CD4-positive, alpha-beta T cell treated with Interferon alpha-2 for 1 hour (primary cell): ENCODE data around the gene QSOX1.

Source experiments
- DNase-seq, 2 donors: peaks; one replicate each; pipeline ENCODE4 v3.0.0-alpha.2; 2020 to 2022

The QSOX1 gene

DNA sequence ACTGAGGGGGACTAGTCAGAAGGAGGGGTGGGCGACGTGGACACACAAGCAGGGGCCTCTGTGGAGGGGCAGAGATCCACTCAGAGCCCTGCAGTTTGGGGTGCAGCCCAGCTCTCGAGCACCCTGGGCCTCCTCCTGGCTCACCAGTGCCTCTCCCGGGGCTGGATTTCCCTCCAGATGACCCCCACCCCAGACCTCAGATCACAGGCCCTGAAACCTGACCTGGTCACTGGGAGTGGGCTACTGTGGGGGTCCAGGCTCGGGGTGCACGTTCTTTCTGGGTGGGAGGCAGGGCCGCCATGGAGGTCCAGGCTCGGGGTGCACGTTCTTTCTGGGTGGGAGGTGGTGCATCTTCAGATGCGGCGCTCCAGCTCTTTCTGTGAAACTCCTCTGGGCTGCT is 65.1 kb downstream of the QSOX1 start:
- DNase-seq = no peak

DNA sequence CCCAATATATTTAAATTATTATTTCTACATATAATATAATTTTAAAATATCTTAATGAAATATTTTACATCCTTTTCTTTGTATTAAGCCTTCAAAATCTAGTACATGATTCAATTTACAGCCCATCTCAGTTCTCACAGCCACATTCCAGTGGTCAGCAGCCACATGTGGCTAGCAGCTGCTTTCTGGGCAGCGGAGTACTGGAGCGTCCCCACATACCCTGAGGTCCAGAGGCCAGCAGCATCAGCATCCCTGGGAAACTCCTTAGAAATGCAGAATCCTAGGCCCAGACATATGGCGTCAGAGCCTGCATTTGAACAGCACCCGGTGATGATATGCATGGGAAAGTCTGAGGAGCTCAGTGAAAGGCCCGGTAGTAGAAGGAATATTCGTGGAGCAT is 66.8 kb downstream of the QSOX1 start:
- no peak for DNase-seq

DNA sequence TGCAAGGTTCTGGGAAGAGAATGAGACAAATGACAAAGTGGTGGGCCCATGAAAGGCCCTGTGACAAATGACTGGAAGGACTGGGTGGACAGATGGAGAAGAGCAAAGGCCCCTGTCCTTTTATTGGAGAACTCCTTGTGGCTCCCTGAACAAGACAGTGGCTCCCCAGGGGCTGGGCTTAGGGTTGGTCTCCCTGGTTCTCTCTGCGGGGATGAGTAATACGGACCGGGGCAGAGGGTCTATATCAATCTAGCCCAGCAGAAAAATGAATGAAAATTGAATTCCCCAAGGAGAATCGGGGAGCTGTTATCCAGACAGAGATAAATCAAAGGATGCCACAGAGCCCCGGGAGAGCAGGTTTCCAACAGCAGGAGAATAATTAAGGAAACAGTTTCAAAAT is 70.2 kb downstream of the QSOX1 start:
- DNase-seq = no peak

DNA sequence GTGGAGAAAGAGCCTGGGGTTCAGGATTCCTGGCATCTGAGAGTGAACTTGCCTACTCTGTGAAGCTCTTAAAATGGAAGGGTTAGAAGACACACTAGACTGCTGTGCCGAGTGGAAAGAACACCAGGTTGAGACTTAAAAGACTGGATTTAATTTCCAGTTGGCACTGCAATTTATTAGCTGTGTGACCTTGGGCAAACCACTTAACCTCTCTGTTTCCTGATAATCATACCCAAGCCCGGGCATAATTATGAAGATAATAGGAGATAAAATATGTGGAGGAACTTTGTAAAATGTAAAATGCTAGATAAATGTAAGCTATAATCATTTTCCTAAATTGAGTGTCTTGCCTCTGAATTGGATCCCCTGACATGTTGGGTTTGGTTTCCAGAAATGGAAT is 70.7 kb downstream of the QSOX1 start:
- DNase-seq = no peak

DNA sequence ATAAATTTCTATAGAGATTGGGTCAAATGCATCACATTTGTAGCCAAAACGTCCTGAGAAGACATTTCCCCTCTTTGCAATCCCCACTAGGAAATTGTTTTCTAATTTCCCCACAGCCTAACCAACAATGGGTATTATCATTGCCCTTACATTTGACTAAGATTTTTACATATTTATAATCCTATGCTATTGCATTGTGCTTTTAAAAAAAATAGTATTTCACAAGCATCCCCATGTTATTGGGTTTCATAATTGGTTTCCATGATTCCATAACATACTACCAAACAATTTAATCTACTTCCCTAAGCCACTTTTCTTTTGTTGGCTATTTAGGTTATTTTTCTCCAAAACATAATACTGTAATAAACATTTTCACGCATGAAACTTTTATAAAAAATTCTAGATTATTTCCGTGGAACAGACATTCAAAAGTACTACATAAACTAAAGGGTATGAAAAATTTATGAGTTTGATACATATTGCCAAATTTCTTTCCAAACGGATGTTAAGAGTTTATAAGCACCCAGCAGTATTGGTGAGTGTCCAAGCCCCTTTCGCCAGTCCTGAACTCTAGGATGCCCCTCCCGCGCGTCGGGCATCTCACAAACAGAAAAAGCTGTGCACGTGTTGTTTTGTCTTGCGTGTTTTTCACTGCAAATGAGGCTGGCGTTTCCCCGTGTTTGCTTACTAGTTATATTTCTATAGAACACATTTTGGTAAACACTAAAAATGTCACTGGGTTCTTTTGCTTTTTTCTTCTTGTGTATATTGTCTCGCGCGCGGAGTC is 73.4 kb downstream of the QSOX1 start:
- DNase-seq = no peak

DNA sequence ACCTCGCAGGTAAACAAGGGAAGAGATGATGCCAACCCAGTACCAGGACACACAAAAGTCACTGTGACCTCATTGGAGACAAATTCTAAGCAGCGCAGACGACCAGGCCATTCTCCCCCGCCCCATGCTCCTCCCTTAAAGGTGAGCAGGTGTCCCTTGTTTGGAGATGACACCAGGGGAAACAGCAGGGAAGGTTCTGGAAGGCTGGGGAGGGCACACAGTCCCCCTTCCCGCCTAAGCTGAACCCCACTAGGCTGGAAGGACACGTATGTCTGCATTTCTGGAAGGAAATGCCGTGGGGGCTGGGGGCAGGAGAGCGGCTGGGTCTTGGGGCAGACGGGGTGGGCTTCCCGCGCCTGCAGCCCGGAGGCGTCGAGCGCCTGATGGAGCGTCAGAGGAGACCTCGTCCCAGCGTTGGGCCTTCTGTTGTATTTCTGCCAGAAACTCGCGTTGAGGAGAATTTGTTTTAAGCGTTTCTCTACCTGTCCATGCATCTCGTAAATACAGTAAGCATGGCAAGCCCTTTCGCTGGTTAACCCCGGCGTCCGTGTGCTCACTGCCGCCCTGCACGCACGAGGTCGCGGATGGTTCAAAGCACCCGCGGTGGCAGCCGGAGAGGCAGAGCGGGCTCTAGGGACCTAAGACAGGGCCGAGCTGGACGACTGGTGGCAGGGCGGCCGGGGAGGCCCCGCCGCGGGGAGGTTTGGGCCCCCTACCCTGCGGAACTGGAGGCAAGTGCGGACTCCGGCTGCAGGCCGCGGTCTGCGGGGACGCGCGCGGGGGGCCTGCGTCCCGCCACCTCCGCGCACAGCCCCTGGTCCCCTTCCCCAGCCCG is 74.2 kb downstream of the QSOX1 start:
- no peak for DNase-seq

DNA sequence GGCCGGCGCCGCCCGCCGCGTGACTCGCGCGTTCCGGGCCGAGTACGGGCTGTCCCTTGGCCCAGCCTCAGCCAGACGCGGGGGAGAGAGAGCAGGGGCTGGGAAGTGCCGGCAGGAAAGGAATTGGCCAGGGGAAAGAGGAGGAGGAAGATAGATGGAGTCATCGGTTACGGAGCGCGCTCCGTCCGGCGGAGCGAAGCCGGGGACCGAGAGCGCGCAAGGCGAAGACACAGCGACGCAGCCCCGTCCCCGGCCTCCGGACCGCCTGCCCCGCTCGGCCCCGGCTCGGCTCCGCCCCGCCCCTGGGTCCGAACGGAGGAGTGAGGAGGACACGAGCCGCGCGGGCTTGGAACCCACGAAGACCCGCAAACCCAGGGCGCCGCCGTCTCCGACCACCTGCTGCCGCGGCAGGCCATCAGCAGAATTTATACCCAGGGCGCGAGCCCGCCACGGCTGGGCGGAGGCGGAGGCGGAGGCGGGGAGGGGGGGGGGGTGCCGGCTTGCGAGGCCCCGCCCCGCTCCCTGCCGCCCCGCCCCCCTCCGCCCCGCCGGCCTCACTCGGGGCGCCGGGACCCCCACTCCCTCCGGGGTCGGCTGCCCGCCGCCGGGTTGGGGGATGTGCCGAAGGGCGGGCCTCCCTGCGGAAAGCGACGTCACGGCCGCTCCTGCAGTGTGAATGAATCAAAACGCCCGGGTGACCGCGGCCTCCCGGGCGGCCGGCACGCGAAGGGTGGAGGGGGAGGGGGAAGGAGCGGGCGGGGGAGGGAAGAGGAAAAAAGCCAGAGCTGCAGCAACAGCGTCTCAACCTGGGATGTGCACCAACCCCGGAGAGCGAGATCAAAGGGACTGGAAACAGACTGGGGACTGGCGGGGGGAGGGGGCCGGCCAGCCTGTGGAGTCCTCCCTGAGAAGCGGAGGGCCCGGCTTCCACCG is 75.1 kb downstream of the QSOX1 start, which contains the start of gene LHX4:
Gene LHX4 (plus strand): TSS at position 782 of the 933 bp plus-strand sequence. CDS start 266 bp downstream, outside the sequence.
- peak in 1 of 2 donors; percentile 34 for DNase-seq

DNA sequence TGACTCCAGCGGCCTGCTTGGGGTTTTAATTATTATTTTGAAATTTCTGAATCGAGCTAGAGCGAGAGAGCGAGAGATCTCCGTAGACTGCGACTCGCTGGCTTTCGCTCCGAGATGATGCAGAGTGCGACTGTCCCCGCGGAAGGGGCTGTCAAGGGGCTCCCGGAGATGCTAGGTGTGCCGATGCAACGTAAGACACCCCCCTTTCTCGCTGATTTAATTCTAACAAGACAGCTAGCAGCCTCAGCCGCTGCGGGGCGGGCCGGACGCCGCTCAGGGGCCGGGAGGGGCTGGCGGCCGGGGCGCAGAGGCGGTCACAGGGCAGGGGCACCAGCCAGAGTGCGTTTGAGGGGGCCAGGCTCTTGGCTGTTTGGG is 75.7 kb downstream of the QSOX1 start:
- no peak for DNase-seq

DNA sequence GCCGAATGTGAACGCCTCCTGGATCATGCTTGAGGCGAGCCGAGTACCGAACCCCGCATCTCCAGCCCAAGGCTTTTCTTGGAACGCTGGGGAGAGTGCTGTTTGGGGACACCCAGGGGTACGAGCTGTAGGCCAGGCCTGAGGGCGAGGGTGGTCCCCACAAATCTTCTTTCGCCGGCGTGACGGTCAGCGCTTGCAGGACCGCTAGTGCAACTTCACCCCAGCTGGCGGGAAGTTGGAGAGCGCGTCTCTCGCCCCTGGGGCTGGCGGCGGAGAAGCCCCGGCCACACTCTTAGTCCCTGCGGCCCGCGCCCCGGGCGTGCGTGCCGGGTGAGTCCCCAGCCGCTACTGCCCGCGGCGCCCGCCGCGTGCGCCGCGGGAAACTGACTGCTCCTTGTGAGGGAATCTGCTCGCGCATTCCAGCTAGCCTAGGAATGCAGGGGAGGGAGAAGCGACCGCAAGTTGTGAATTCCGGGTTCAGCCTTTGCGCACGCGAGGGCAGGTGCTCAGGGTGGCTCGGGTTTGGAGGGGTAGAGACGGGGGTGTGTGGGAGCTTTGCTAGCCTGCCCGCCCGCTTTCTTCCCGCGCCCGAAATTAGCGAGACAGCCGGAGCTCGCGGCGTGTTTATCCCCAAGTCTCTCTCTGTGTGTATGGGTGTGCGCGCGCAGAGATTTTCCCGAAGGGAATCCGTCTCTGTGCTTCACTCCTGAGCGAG is 76.3 kb downstream of the QSOX1 start:
- no peak for DNase-seq

DNA sequence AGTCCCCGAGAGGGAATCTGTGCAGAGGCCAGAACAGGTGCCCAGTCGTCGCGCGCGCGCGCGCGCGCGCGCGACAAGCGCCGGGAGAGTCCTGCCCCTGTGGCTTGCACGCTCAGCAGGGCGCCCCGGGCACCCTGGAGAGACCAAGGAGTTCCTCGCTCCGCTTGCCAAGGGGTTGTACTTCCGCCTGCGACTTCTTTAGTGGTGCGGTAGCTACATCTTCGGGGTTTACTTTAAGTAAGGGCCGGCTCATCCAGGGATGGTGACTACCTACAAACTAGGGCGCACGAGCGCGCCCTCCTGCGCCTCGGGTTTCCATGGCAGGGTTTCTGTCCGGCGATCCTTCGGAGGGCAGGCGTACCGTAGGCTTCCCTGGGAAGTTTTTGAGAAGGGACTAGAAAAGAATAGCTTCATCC is 76.8 kb downstream of the QSOX1 start:
- peak in 1 of 2 donors; percentile 23 for DNase-seq

DNA sequence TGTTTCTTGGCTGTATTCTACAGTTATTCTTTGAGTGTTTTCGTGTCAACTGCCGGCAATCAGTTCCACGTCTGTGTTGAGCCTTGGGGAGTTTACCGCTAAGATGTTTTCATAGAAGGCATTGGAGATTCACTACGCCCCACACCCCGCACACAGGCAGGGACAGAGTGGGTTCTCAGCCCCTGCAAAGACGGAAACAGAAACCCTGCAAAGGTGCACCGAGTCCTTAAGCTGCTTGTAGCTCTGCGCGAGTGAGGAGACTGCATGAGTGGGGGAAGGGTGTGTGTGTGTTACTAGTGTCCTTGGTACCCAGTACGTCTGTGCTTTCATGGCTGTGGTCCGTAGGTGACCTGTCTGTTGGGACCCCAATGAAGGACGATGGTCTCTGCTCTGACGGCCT is 77.3 kb downstream of the QSOX1 start:
- DNase-seq = no peak

DNA sequence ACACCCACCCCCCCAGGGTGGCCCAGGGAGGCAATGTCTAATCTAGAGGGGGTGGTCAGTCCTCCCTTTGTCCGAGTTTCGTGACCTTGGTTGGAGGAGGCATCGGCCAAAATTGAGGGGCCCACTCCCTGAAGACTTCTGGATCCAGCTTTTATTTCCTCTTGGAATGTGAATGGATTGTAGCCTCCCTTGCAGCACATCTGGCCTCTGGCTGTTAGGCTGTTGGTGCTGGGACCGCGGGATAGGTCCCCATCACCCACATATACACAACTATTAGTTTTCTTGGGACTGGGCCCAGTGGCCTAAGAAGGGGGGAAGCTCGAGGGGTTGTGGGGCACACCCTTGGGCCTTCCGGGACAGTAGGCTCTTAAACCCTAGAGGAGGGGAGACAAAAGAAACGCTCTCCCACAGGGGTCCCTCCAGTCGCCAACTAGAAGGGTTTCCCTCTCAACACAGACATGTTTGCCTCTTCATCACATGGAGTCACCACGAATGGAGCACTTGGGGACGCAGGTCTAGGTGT is 77.9 kb downstream of the QSOX1 start:
- DNase-seq = no peak

DNA sequence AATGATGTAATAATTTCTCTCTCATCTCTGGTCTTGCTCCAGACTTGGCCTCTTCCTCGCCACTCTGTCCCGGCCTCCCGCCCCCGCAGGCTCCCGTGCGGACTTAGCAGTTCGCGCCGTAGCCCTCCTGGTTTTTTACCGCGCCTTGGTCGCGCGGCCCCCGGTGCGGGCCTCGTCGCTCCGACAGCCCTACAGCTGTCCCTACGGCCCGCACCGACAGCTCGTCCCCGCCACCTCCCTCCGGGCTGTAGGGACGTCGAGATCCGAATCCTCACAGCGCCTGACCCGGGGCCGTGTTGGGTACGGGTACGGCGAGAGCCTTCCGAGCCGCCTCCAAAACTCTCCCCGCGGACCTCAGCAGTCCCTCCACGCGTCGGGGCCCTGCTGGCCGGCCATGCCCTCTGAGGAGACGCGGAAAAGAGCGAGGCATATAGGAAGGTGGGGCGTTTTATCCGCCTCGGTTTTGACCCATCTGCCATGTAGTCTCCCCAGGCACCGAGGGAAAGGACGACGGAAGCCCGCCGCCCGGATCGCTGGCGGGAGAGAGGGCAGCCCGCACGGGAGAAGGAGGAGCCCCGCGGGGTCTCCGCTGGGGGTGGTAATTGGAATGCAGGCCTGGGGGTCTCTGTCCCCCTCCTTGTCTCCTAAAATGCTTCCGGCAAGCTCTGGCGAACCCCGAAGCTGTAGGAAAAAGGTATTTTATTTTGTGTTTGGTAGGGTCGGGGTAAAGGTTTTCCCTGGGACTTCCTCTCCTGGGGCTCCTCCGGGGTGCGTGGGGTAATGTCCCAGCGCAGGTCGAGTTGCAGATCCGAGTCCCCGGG is 78.7 kb downstream of the QSOX1 start:
- no peak for DNase-seq

DNA sequence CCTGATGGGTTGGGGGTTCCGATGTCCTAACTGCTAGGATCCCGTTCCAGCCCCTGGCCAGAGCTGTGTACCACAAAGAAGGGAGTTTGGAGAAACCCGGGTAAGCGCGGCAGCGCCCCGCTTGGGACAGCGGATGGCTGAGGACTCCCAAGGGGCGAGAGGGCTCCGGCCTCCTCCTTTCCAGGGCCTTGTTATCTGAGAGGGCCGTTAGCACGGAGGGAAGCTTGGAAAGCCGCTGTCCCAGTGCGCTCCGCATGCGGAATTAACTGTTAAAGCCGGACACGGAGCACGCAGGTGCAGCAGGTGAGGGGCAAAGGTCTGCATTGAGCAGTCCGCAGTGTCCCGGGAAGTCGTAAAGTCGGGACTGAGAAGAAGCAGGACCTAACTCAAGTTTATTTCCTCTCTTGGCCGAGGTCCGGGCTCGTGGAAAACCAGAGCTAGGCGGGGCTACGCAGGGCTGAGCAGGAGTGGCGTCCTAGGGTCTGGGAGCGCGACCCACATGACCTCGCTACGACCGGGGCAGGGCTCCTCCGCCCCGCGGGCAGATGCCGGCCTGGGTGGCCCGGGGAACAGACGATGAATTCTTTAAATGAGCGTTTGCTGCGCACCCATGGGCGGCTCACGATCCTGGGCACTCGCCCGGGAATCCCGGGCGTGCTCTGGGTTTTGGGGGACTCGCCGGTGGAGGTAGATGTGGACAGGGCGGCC is 79.9 kb downstream of the QSOX1 start:
- DNase-seq = no peak

DNA sequence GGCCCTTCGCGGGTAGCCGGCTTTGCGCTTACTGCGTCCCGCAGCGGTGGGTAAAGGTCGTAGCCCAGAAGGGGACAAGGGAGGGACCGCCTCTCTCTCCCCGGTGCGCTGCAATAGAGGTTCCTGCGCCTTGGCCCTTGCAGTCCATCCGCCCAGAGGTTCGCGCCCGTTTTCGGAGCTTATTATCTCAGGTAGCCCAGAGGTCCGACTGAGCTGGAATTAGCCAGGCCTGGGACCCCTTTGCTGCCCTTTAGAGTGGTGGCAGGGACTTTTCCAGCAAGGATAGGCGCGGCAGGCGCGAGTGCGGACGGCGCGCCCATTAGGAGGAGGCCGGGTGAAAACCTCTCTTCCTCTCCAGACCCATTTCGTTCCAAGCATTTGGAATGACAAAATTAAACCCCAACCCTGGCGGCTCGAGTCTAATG is 80.4 kb downstream of the QSOX1 start:
- no peak for DNase-seq

DNA sequence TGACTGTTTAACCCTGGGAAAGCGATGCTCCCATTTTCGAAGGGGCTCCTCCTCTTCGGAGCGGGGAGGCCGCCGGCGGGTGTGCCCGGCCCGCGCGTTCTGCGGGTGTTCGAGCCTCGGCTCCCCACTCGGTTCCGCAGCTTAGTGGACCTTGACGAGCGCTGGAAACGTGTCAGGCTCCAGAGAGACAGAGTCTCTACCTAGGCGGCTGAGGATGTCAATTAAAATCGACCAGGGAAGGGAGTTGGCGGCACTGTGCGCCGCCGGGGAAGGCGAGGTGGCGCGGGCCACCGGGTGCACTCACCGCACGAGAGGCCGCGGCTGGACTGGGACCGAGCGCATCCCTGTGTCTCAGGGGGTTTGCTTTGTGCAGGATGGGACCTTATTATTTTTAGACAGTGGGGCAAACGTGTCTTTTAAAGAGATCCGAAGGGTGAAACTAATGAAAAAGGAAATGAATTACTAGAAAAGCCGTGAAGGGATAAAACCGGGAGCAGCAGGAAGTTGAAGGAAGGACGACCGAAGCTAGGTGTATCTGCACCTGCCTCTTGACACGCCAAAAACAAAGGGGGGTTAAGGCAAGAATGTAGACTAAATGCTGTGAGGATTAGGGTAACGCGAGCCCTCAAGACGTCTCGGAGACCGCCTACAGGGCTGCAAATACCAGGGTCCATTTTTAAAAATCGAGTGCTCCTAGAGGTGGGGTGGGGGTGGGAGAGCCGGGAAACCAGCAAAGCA is 81.0 kb downstream of the QSOX1 start:
- DNase-seq = no peak

DNA sequence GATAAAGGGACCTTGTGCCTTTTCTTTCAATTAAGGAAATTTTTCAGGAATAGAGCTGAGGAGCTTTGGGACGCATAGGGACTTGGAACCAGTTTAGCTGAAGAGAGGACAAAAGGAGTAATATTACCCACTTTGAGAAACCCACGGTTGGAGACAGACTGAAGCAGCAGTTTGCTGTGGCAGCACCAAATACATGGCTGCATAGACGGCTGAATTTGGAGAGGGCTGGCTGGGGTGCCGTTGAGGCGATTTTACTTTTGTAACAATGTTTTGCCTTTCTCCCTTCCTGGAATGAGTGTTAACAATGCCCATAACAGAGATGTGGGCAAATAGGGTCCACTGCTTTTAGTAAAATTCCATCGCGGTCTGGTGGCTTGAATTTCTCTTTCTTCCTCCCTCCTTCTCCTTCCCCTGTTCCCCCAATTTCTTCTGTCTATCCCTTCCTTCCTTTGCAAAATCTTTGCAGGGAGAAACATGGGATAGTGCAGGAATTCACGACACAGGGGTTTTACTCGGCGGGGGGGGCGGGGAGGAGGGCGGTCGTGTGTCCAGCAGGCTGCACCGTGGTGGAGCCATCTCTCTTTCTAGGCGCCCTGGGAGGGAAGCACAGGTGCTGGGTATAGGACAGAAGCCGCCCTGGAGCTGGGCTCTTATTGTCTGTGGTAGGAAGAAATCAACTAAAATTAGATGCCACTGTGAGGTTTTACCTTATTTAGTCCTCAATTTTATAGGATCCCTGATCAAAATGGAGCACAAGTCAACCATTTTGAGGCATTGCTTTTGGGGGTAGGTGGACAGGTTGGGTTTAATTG is 82.2 kb downstream of the QSOX1 start:
- no peak for DNase-seq

DNA sequence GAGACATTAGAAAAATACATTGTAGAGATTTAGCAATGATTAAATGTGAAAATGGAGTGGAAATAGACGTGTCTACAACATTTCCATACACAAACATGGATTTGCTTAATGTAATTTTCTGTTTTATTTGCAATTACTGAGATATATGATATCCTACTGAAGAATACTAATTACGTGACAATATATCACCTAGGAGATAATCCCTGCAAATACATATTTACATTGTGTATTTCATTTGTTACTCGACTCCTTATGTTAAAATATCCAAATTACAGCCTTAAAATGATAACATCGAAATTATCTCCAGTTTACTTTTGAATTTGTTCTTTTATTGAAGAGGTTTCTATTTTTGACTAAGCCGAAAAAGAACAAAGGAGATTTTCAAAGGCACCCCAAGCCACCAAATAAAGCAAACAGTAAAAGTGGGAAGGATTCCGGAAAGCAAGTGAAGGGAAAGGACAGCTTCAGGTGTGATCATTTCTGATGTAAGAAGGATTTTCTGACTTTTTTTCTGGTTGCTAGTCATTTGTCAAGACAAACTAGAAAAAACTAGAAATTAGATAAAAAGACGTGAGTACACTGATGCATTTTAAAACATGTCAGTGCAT is 83.3 kb downstream of the QSOX1 start:
- no peak for DNase-seq
